ENCODE results near the gene KIAA0825.
A peak's percentile ranks its signal among the peaks of the same experiment; 100 is the strongest.
"Not testable (repeated sequence)": the region's sequence is repeated elsewhere in the genome, so short reads cannot be mapped to it uniquely, and the experiment has no call there.

KIAA0825 gene

GRCh38 chr5:94361832-94362796, 256.3 kb downstream of the KIAA0825 start:
- no peak for DNase-seq

DNA sequence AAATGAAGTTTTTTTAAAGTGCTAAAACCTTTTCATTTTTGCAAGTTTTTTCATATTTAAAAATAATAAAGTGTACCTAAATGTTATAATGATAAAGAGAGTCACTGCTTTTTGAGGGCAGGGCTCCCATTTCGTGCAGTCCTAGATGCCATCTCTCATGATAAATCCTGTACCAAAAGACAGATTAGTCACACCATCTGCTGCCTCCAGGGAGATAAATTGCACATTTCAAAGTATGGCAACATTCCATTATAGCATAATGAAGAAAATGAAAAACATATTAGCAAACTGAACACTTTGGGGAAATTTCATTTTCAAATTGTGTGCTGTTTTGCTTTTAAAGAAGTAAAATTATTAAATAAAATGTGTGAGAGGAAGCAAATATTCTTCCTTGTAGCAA, 257.2 kb downstream of the KIAA0825 start:
- no peak for DNase-seq

DNA sequence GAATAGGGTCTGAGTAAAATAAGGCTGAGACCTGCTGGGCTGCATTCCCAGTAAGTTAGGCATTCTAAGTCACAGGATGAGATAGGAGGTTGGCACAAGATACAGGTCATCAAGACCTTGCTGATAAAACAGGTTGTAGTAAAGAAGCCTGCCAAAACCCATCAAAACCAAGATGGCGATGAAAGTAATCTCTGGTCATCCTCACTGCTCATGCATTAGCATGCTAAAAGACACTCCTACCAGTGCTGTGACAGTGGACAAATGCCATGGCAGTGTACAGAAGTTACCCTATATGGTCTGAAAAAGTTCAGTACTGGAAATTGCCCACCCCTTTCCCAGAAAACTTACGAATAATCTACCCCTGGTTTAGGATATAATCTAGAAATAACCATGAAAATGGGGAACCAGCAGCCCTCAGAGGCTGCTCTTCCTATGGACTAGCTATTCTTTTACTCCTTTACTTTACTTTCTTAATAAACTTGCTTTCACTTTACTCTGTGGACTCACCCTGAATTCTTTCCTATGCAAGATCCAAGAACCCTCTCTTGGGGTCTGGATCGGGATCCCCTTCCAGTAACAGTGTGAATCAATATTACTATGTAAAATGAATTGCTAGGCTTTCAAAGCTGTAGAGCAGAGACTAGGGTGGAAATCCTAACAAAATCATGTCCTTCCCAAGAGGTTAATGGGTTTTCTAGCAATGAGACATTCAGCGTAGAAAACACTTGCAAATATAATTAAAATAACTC, 257.8 kb downstream of the KIAA0825 start:
- DNase-seq = no peak

DNA sequence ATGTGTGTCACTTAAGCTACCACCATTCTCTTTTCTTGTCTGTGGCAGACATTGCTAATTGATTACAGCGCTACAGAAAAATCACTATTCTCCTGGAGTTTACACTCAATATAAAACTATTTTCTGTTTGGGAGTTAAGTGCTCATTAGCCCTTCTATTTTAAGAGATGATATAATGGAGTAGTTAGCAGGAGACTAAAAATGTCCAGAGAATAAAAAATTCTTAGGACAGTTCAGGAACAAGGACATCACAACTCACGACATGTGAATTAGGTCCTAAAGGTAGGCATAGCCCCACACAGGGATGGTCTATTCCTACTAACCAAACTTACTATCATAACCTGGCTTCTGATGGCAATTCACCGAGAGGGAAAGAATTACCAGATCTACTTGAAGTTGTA, 258.5 kb downstream of the KIAA0825 start:
- DNase-seq = no peak

GRCh38 chr5:94355811-94356210, 262.6 kb downstream of the KIAA0825 start:
- no peak for DNase-seq

DNA sequence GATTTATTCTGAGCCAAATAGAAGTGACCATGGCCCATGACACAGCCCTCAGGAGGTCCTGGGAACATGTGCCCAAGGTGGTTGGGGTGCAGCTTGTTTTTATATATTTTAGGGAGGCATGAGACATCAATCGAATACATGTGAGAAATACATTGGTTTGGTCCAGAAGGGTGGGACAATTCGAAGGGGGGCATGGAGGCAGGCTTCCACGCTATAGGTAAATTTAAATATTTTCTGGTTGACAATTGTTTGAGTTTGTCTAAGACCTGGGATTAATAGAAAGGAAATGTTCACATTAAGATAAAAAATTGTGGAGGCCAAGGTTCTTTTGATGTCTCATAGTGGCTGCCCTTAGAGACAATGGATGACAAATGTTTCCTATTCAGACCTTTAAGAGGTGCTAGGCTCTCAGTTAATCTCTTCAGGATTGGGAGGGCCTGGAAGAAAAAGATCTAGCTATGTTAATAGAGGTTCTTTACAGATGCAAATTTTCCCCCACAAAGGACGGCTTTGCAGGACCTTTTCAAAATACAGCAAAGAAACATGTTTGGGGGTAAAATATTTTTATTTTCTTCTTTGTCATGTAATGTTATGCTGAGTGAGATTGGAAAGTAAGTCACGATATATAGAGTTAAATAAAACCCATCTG, 263.4 kb downstream of the KIAA0825 start:
- not testable (repeated sequence) for DNase-seq

DNA sequence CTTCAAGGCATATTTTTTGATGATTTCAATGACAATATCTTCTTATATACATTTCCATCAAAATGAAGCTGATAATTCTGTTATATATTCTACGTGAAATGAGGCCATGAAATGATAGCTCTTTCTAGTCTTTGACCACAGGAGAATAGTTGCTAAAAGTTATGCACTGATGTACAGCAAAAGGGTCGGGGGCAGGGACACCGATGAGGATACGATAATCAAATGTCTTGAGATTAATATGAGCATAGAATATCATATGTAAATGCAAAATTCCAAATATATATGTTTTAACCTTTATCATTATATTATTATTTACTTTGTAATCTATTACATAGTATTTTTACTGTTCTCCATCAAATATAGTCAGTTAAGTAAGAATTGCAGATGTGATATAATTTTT, 264.8 kb downstream of the KIAA0825 start:
- no peak for DNase-seq

DNA sequence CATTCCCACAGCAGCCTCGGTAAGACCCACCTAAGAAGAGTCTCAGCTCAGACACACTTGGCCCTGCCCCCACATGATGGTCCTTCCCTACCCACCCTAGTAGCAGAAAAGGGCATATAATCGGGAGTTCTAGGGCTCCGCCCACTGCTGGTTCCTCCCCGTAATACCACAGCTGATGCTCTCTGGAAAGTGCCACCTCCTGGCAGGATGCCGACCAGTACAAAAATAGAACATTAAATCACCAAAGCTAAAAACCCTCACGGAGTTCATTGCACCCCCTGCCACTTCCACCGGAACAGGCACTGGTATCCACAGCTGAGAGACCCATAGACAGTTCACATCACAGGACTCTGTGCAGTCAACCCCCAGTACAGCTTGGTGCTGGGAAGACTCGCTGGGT, 271.3 kb downstream of the KIAA0825 start:
- DNase-seq = no peak

DNA sequence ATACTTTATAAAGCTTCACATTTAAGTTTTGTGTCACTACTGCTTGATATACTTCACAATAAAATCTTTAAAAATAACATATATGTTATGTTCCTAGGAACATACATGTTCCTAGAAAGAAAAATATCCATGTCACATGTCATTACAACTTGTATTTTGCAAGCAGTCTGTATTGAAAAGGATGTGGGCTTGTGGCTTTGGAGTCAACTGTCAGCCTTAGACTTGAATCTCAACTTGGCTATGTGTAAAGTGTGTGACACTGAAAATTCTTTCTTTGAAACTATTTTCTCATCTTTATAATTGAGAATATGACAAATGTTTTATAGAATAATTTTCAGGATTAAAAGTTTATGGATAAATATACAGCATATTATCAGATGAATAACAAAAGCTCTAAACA, 273.1 kb downstream of the KIAA0825 start:
- DNase-seq = peak; percentile 46 to 49

GRCh38 chr5:94337617-94338016, 280.8 kb downstream of the KIAA0825 start:
- no peak for DNase-seq

GRCh38 chr5:94335936-94336335, 282.5 kb downstream of the KIAA0825 start:
- no peak for DNase-seq

- DNase-seq = no peak
These were observed 289.3 kb downstream of the KIAA0825 start for GRCh38 chr5:94329115-94329514.

DNA sequence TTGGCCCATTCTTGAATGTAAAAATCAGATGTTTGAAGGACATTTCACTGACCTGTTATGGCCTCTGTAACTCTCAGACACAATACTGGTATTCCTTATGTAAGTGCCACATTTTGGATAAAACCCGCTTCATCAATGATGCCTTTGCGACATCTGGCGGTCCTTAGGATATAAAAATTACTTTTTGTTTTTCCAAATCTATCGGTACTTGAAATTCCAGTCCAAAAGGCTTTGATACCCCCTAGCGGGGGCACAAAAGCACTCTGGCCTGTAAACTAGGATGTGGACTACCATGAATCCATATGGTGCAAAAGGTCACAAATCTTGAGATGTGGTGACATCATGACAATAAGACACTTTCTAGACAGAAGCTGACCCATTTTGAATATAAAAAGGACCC, 291.8 kb downstream of the KIAA0825 start:
- no peak for DNase-seq

DNA sequence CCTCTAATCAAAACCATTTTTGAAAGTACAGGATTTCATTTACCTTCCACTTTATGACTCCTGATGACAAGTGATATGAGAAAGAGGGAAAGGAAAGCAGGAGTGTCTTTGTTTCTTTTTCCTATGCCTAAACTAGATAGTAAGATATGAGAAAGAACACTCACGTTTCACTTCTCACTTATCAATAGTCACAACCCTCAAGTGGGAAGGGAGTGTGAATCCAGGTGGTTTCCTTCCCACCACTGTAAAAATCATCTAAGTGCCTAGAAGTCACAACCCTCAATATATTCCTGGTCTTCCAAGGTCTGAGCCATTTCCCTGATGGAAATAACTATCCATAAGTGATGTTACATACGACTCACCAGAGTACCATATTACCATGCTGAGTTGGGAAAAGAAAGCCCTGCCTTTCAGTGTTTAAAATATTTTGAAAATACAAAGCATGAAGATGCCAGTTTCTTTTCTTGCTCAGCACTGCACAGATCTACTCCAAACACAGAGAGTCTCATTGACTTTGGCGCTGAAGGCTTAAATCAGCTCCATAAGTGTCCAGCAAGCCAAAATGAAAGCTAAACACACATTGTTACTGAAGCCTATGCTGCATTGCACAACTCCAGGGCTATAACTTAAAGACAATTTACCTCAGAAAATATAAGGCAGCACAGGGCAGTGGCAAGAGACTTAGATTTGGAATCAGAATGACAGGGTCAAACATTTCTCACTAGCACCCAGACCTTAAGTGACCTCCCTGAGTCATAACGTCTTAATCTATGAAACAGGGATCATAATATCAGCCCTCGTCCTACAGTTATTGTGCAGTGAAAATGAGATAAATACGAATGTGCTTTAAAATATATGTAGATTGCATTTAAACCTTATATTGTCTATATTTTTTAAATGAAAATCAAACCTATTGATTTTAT, 301.2 kb downstream of the KIAA0825 start:
- no peak for DNase-seq

DNA sequence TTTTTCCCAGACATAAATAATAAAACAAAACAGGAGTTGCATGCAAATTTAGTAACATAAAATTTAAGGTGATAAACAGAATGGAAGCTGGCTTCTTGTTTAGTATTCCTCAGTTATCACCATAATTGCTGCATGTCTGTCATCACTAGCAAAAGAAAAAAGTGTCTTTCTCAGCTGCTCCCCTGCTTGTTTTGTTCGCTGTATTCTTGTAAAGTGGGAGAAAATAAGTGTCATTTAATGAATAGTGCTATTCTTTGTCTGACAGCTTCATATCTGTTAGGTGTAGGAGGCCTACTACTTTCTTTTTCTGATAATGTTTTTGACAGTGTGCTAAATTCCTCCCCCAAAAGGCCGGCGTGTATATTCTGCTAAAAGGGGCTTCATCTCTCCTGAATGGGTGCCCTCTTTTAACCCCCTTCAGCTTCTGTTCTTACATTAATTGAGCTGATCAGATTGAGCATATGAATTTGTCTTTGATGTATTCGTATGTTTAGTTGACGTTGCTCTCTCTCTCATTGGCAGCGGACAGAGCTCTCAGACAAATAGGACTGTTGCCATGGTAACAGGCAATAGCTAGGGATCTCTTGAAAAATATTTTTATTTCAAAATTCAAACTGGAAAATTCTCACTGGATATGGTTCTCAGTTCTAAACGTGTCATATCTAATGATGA, 303.8 kb downstream of the KIAA0825 start:
- no peak for DNase-seq

- DNase-seq = no peak
These were observed 304.7 kb downstream of the KIAA0825 start for GRCh38 chr5:94313696-94314095.

DNA sequence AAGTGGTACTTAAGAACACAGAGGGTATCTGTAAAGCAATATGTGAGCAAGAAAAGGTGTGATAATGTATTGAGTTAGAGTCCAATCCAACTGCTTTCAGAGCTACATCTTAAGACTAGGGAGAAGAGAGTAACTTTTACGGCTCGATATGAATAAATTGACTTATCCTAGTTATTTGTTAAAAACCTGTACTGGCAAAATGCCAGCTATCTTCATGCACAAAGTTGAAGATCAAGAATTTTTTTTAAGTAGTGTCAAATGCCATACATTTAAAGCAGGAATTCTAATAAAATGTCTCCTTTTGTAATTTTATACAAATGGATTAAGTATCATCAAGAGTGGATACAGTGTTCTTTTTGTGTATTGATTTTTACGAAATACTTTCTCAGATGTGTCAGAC, 305.2 kb downstream of the KIAA0825 start:
- DNase-seq = no peak

DNA sequence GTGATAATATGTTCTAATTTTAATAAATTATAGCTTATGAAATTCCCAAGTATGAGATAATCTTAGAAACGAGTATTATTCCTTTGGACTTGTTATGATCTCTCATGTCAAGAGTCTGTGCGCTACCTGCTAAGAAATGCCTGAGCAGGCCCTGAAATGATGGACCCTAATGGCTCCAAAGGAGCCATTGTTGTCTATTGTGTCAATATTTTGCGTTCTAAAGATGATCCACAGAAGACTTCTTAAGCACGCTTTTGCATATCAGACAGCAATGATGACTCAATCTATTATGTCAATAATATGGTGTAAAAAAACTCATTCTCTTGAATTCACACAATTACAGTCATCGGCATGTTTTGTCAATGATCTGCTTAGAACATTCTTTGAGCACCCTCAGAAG, 306.1 kb downstream of the KIAA0825 start:
- DNase-seq = no peak

- DNase-seq = no peak
These were observed 307.6 kb downstream of the KIAA0825 start for GRCh38 chr5:94310833-94311232.

DNA sequence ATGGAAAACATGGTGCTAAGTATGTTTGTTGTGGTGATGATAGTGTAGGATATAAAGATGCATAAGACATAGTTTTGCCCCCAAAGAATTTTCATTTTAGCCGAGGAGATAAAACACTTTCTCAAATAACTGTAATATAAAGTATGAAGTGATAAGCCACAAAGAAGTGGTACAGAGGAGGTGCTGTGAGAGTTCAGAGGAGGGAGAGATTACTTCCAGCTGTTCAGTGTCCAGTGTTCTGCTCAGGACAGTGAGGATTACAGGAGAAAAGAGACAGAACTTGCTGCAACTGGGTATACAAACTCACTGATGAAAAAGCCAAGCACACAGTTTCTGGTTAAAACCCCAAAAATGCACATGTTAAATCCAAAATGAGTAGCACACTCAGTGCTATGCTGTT, 309.3 kb downstream of the KIAA0825 start:
- no peak for DNase-seq

- no peak for DNase-seq
These were observed 310.0 kb downstream of the KIAA0825 start for GRCh38 chr5:94308442-94308841.

DNA sequence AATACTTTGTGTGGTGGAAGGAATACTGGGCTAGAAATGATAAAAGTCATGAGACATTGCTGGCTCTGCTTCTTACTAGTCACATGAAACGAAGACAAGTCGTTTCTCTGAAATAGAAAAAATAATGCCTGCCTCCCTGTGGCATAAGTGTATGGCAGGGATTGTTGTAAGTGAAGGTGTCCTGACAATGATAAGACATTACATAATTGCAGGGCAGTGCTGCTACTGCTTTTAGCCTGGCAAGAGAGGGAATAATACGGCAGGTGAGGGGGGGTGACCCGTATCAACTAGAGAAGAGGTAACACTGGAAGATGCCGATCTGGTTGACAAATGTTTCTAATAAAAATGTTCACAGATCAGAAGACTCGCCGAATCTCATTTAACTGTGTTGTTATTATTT, 314.3 kb downstream of the KIAA0825 start:
- DNase-seq = no peak
